Tibial nerve (tissue), 4 donors: ENCODE data around the gene CAVIN1.

Experiments used
- EP300 ChIP-seq, 2 donors: sonication (generic); formaldehyde crosslinking; IDR thresholded peaks; one replicate each; pipeline ENCODE4 v1.6.1; 2017; ENCODE audit warnings: antibody characterized with exemption in 2 of 2, mild to moderate bottlenecking in 1 of 2
- POLR2A ChIP-seq, 2 donors: fragments of 450-650 bp; IDR thresholded peaks; one replicate each; pipeline ENCODE4 v1.6.1; 2017; ENCODE audit warnings: antibody characterized with exemption in 2 of 2, mild to moderate bottlenecking in 2 of 2, moderate library complexity in 2 of 2
- TF ChIP-seq, protein P1 (sequence below), 5 experiments: fragments of 200-600 bp in 3 of 5; fragments of 450-650 bp in 2 of 5; sonication (generic) in 3 of 5; IDR thresholded peaks; one replicate each; pipeline ENCODE4 v1.5.1; 2016 to 2019; ENCODE audit warnings: antibody characterized with exemption in 5 of 5, mild to moderate bottlenecking in 3 of 5, moderate library complexity in 2 of 5

DNA sequence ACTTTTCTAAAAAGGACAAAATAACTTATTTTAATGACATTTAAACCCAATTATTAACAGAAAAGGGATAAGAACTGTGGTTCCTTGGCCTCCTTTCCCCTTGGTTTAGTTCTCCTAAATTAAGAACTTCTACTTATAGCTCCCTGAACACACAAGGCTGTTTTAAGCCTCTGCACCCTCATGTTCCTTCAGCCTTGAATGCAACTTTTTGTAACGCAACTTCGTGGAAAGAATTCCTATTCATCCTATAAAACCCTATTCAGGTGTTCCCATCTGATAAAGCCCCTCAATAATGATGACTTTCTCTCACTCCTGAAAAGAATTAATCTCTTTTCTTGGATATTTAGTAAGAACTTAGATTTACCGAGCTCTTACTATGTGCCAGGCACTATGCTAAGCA lies 41.2 kb downstream of the CAVIN1 start:
- TF ChIP-seq, protein P1, sequence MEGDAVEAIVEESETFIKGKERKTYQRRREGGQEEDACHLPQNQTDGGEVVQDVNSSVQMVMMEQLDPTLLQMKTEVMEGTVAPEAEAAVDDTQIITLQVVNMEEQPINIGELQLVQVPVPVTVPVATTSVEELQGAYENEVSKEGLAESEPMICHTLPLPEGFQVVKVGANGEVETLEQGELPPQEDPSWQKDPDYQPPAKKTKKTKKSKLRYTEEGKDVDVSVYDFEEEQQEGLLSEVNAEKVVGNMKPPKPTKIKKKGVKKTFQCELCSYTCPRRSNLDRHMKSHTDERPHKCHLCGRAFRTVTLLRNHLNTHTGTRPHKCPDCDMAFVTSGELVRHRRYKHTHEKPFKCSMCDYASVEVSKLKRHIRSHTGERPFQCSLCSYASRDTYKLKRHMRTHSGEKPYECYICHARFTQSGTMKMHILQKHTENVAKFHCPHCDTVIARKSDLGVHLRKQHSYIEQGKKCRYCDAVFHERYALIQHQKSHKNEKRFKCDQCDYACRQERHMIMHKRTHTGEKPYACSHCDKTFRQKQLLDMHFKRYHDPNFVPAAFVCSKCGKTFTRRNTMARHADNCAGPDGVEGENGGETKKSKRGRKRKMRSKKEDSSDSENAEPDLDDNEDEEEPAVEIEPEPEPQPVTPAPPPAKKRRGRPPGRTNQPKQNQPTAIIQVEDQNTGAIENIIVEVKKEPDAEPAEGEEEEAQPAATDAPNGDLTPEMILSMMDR (IDR thresholded peaks at IDR 0.05) = no peak
- TF ChIP-seq EP300 (IDR thresholded peaks at IDR 0.05) (no peak), POLR2A (IDR thresholded peaks at IDR 0.05) (no peak)
